Epidermal melanocyte (primary cell): ENCODE data around the gene AMH.

Experiments
- DNase-seq: peaks from one replicate; pipeline ENCODE4 v3.0.0; 2011; ENCODE audit warnings: low spot score; ENCODE audit not compliant: insufficient read length

Gene AMH

GRCh38 chr19:2286402-2287140 is 37.4 kb downstream of the AMH start:
- DNase-seq = peak; percentile 12

GRCh38 chr19:2287585-2288337 is 38.6 kb downstream of the AMH start:
- peak; percentile 14 for DNase-seq

- peak; percentile 14 for DNase-seq
Observed at GRCh38 chr19:2288338-2288817, 39.3 kb downstream of the AMH start.

- DNase-seq = peak; percentile 9
Observed at GRCh38 chr19:2288818-2289713, 39.9 kb downstream of the AMH start.

GRCh38 chr19:2289714-2290435 is 40.8 kb downstream of the AMH start:
- DNase-seq = peak; percentile 14

GRCh38 chr19:2290441-2291184 is 41.5 kb downstream of the AMH start:
- DNase-seq = no peak

- no peak for DNase-seq
Observed at GRCh38 chr19:2291185-2291751, 42.1 kb downstream of the AMH start.

- DNase-seq = peak; percentile 81
Observed at GRCh38 chr19:2294687-2295335, 45.7 kb downstream of the AMH start.

GRCh38 chr19:2296141-2296540 is 47.0 kb downstream of the AMH start:
- DNase-seq = no peak

GRCh38 chr19:2300533-2300932 is 51.4 kb downstream of the AMH start:
- peak; percentile 5 for DNase-seq
